Measurements from ENCODE around the gene MAP3K12. TPM values are rescaled to one million over a fixed set of nuclear protein-coding genes. Genes with fewer than 3 reads are reported as not detected.
A peak's percentile ranks its signal among the peaks of the same experiment; 100 is the strongest.

Gene MAP3K12
- total RNA-seq, 1 donor from 2014 or later = 17.2 TPM

DNA sequence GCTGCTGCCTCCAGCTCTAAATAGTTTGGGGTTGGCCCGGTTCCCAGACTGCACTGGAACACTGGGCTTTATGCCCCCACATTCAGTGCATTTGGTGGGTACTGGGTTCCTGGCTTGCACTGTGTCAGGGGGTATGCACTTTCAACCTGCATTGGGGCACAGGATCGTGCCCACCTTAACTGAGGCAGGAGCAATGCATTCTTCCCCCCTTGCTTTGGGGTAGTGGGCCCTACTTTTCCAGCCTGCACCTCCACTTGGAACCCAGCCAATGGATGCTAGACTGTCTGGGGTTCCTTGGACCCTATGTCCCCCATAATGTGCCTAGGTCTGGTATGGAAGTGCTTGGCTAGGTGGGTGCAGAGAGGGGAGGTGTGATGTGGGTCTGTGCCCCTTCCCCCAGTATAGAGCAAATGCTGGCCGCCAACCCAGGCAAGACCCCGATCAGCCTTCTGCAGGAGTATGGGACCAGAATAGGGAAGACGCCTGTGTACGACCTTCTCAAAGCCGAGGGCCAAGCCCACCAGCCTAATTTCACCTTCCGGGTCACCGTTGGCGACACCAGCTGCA, 2.4 kb upstream of the MAP3K12 start:
- Histone ChIP-seq H4K20me1 (ENCODE audit: low read depth) (peaks cover 3% of the 10 kb centered on the region), H3K27me3 (no peaks in the 10 kb centered on the region), H3K9ac (no peak overlapping the region), H3K4me3 (peak overlapping the region; percentile 64), H3K36me3 (no peaks in the 10 kb centered on the region), H3K4me2 (peak overlapping the region; percentile 78), H2AFZ (replicated peaks) (peak overlapping the region; percentile 91), H3K79me2 (ENCODE audit: low read depth) (peaks cover 48% of the 10 kb centered on the region), H3K27ac (peak overlapping the region; percentile 74), H3F3A (ENCODE audit: low read depth) (peaks cover 30% of the 10 kb centered on the region), H3K4me1 (peaks cover 34% of the 10 kb centered on the region), H3K9me3 (ENCODE audit: low read depth) (no peaks in the 10 kb centered on the region)
- Mint-ChIP-seq H3K9me3 (no peaks in the 10 kb centered on the region), H3K4me1 (peaks cover 35% of the 10 kb centered on the region), H3K36me3 (peaks cover 8% of the 10 kb centered on the region), H3K4me3 (peak overlapping the region; percentile 88), H3K27ac (peak overlapping the region; percentile 69), H3K27me3 (ENCODE audit: insufficient read depth, low read depth) (peaks cover 18% of the 10 kb centered on the region)
- DNase-seq (ENCODE audit: low spot score) = no peak
- TF ChIP-seq EZH2 (IDR thresholded peaks at IDR 0.05) = no peak
- no peak for TF ChIP-seq EZH2phosphoT487 (IDR thresholded peaks at IDR 0.05)
- TF ChIP-seq, protein P1, sequence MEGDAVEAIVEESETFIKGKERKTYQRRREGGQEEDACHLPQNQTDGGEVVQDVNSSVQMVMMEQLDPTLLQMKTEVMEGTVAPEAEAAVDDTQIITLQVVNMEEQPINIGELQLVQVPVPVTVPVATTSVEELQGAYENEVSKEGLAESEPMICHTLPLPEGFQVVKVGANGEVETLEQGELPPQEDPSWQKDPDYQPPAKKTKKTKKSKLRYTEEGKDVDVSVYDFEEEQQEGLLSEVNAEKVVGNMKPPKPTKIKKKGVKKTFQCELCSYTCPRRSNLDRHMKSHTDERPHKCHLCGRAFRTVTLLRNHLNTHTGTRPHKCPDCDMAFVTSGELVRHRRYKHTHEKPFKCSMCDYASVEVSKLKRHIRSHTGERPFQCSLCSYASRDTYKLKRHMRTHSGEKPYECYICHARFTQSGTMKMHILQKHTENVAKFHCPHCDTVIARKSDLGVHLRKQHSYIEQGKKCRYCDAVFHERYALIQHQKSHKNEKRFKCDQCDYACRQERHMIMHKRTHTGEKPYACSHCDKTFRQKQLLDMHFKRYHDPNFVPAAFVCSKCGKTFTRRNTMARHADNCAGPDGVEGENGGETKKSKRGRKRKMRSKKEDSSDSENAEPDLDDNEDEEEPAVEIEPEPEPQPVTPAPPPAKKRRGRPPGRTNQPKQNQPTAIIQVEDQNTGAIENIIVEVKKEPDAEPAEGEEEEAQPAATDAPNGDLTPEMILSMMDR (IDR thresholded peaks at IDR 0.05) = no peak

DNA sequence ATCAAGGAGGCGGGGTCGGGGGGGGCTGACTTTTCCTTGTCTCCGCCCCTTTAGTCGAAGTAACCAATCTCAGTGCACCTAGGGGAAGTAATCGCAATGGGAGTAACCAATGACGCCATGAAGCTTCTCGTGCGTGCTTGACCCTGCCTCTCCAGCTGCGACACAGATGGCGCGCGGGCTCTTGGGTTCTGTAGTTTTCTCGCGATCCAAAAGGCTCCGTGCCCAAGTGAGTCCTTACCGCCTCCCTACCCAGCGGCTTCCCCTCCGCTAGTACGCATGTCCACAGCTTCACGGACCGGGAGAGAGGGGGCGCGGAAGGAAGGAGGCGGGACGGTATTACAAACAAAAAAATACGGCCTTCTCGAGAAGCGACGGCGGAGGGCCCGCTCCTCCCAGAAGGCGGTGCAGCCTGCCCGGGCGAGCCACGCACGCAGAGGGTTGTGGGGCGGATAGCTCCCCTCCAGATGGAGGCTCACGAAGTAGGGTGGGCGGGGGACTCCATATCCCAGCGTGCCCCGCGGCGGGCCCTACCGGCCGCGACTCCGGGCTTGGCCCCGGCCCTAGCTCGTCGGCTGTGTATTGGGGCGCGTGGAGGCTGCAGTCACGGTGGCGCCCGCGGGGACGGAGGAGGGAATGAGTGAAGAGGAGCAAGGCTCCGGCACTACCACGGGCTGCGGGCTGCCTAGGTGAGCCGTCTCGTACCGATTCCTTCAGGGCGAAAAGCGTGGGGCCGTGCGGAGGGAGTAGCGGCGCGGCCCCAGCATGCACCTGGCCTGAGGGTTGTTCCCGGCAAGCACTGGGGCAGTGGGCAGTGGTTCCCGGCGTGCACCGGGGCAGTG, 1.7 kb upstream of the MAP3K12 start, which contains the start of gene TARBP2:
TSS of gene TARBP2 (plus strand) at position 508 of the 839 bp plus-strand sequence. CDS start at position 634, 126 bp downstream.
- Histone ChIP-seq H2AFZ (replicated peaks) (peak within 1 kb of the TSS; percentile 91), H3K4me1 (peaks cover 41% of the 10 kb centered on the region), H3K79me2 (ENCODE audit: low read depth) (peaks cover 55% of the 10 kb centered on the region), H3K9me3 (ENCODE audit: low read depth) (no peaks in the 10 kb centered on the region), H4K20me1 (ENCODE audit: low read depth) (peaks cover 3% of the 10 kb centered on the region), H3K4me3 (peak within 1 kb of the TSS; percentile 64), H3K27ac (peak within 1 kb of the TSS; percentile 82), H3K27me3 (no peaks in the 10 kb centered on the region), H3K36me3 (no peaks in the 10 kb centered on the region), H3K4me2 (peak within 1 kb of the TSS; percentile 95), H3F3A (ENCODE audit: low read depth) (peaks cover 37% of the 10 kb centered on the region), H3K9ac (peak within 1 kb of the TSS; percentile 46)
- Mint-ChIP-seq H3K4me1 (peaks cover 42% of the 10 kb centered on the region), H3K9me3 (no peaks in the 10 kb centered on the region), H3K4me3 (peak within 1 kb of the TSS; percentile 88), H3K27me3 (ENCODE audit: insufficient read depth, low read depth) (peaks cover 18% of the 10 kb centered on the region), H3K36me3 (peaks cover 11% of the 10 kb centered on the region), H3K27ac (peak within 1 kb of the TSS; percentile 69)
- TF ChIP-seq, protein P1 (IDR thresholded peaks at IDR 0.05) = peak; percentile 6
- no peak for TF ChIP-seq EZH2 (IDR thresholded peaks at IDR 0.05)
- DNase-seq (ENCODE audit: low spot score) = peak; percentile 99

DNA sequence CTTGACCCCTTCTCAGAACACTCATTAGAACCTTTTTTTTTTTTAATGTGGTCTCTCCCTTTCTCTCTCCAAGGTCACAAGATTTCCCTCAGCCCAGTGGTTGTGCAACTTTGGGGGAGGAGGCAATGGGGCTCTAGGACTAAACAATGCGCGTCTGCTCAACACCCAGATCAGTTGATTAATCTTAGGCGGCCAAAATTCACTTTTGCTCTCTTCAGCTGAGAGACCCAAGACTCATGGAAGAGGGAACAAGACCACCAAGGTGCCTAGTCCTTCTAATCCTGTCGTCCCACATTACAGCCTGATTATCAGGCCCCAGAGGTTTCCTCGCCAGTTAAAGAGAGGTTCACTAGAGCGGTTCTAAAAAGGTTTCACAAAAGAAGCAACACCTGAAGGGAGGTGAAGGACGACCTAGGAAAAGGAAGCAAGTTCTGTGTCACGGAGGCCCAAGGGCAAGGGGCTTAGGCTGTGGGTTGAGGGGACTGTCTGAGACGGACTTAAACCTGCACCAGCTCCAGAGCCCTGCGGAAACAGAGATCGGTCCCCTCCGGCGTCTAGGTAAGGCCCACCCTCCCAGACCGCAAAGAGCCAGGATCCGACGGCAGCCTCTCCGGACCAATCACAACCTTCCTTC, 1.0 kb upstream of the MAP3K12 start:
- H3K79me2 ChIP-seq (ENCODE audit: low read depth) = peaks cover 62% of the 10 kb centered on the region
- peaks cover 6% of the 10 kb centered on the region for H3K36me3 Mint-ChIP-seq
- H3K4me1 Mint-ChIP-seq = peaks cover 47% of the 10 kb centered on the region
- no peak overlapping the region for H2AFZ ChIP-seq (replicated peaks)
- H3K9me3 Mint-ChIP-seq = no peaks in the 10 kb centered on the region
- H3K9ac ChIP-seq = peak overlapping the region; percentile 35
- peak overlapping the region; percentile 64 for H3K4me3 ChIP-seq
- no peaks in the 10 kb centered on the region for H3K9me3 ChIP-seq (ENCODE audit: low read depth)
- peaks cover 47% of the 10 kb centered on the region for H3K4me1 ChIP-seq
- H3K4me3 Mint-ChIP-seq = peak overlapping the region; percentile 88
- TF ChIP-seq EZH2 (IDR thresholded peaks at IDR 0.05) (no peak), EZH2phosphoT487 (IDR thresholded peaks at IDR 0.05) (no peak)
- TF ChIP-seq, protein P1 (IDR thresholded peaks at IDR 0.05) = no peak
- no peaks in the 10 kb centered on the region for H3K27me3 ChIP-seq
- H3K27ac Mint-ChIP-seq = peak overlapping the region; percentile 42
- H3F3A ChIP-seq (ENCODE audit: low read depth) = peaks cover 43% of the 10 kb centered on the region
- H3K27ac ChIP-seq = peak overlapping the region; percentile 74
- peak overlapping the region; percentile 95 for H3K4me2 ChIP-seq
- peak; percentile 46 for DNase-seq (ENCODE audit: low spot score)
- peaks cover 16% of the 10 kb centered on the region for H3K27me3 Mint-ChIP-seq (ENCODE audit: insufficient read depth, low read depth)
- no peaks in the 10 kb centered on the region for H3K36me3 ChIP-seq
- peaks cover 3% of the 10 kb centered on the region for H4K20me1 ChIP-seq (ENCODE audit: low read depth)

All from neural progenitor cell (in vitro differentiated cells).